ENCODE data around the gene ITPRIP. TPM values are rescaled to one million over a fixed set of nuclear protein-coding genes. Genes with fewer than 3 reads are reported as not detected.

ITPRIP gene
- total RNA-seq, 1 experiment from 2014 or later, result 22.5 TPM

- no peak overlapping the region for H4K8ac ChIP-seq (replicated peaks; ENCODE audit: insufficient read length, low read depth, low read length)
- WGBS (ENCODE audit: extremely low coverage, insufficient read length, low lambda C conversion rate), result no CpG with 5 or more reads among the region's 4 CpGs
- DNase-seq, result no peak
- H4K20me1 ChIP-seq (ENCODE audit: control insufficient read depth, insufficient read depth, insufficient read length), result no peaks in the 10 kb centered on the region
- H3K23me2 ChIP-seq (ENCODE audit: insufficient read length, low read depth, low read length, poor library complexity, severe bottlenecking), result peaks cover 7% of the 10 kb centered on the region
- H3K23ac ChIP-seq (ENCODE audit: insufficient read length, low read depth, low read length), result no peak overlapping the region
- no peak overlapping the region for H3T11ph ChIP-seq (ENCODE audit: low read length)
- no peak overlapping the region for H3K4me3 Mint-ChIP-seq
- H4K5ac ChIP-seq (ENCODE audit: insufficient read length, low read depth, low read length), result no peak overlapping the region
- H2BK5ac ChIP-seq (ENCODE audit: insufficient read length, low read length), result no peak overlapping the region
- H2BK12ac ChIP-seq (ENCODE audit: insufficient read length, low read depth, low read length), result no peak overlapping the region
- no peak overlapping the region for H3K27ac Mint-ChIP-seq
- no peak for TF ChIP-seq CTCF (conservative IDR thresholded peaks at IDR 0.05)
- H3K27ac ChIP-seq (ENCODE audit: insufficient read length, low read depth, low read length), result no peak overlapping the region
- no peak overlapping the region for H3K4ac ChIP-seq (ENCODE audit: low read depth, low read length)
- no peaks in the 10 kb centered on the region; a peak in 2 of 7 replicates for H3K36me3 Mint-ChIP-seq (ENCODE audit: insufficient read depth in 1 of 3, low read depth in 3 of 3)
- H3K9me3 Mint-ChIP-seq, result no peaks in the 10 kb centered on the region
- no peak overlapping the region for H3K14ac ChIP-seq (ENCODE audit: insufficient read depth, low read length)
- peak overlapping the region; percentile 35 for H3K4me2 ChIP-seq (ENCODE audit: insufficient read depth, insufficient read length, low read length)
- no peak overlapping the region for H2AK5ac ChIP-seq (ENCODE audit: insufficient read length, low read length)
- no peaks in the 10 kb centered on the region for H3K4me1 ChIP-seq (ENCODE audit: insufficient read depth, low read length)
- H3K4me1 Mint-ChIP-seq, result peaks cover 8 to 10% of the 10 kb centered on the region in 2 experiments; a peak in 3 of 4 replicates
- H3K9ac ChIP-seq (ENCODE audit: extremely low read depth, insufficient read length, low read length), result no peak overlapping the region
- H2BK15ac ChIP-seq (ENCODE audit: low read depth, low read length), result no peak overlapping the region
- no peak overlapping the region for H3K18ac ChIP-seq (ENCODE audit: insufficient read length, low read depth, low read length)
- no peak overlapping the region for H4K91ac ChIP-seq (ENCODE audit: insufficient read length, low read depth, low read length)
- H2AFZ ChIP-seq (ENCODE audit: low read length), result no peak overlapping the region
- no peak overlapping the region for H3K56ac ChIP-seq (ENCODE audit: insufficient read length, low read depth, low read length)
- no peaks in the 10 kb centered on the region for H3K79me1 ChIP-seq (ENCODE audit: insufficient read depth, low read depth, low read length, poor library complexity, severe bottlenecking)
- H3K27me3 ChIP-seq (ENCODE audit: insufficient read depth, low read length), result no peaks in the 10 kb centered on the region
- H3K27me3 Mint-ChIP-seq (ENCODE audit: low read depth), result peaks cover 7% of the 10 kb centered on the region
- H3K9me3 ChIP-seq (ENCODE audit: control insufficient read depth, low read depth, low read length), result no peaks in the 10 kb centered on the region
- H2BK20ac ChIP-seq (ENCODE audit: low read depth, low read length, poor library complexity, severe bottlenecking), result no peak overlapping the region
- H2BK120ac ChIP-seq (ENCODE audit: low read depth, low read length, poor library complexity, severe bottlenecking), result no peak overlapping the region
- H3K79me2 ChIP-seq (ENCODE audit: insufficient read depth, low read length), result no peaks in the 10 kb centered on the region
Observed at GRCh38 chr10:104273899-104274575, 64.2 kb downstream of the ITPRIP start.
